Progenitor cell of endocrine pancreas (in vitro differentiated cells): ENCODE measurements around the gene SCAMP4. TPM values are rescaled to one million over a fixed set of nuclear protein-coding genes. Genes with fewer than 3 reads are reported as not detected.
A peak's percentile ranks its signal among the peaks of the same experiment; 100 is the strongest.

Experiments
- DNase-seq: peaks from one replicate; pipeline ENCODE4 v3.0.0; 2021; ENCODE audit warnings: low spot score; ENCODE audit not compliant: unreplicated experiment
- H3K27ac Mint-ChIP-seq: 2 replicates; pipeline ENCODE4 v1.8.0; 2021; ENCODE audit warnings: mild to moderate bottlenecking, moderate library complexity, mixed read lengths
- H3K27me3 Mint-ChIP-seq: 2 replicates; pipeline ENCODE4 v1.8.0; 2021; ENCODE audit warnings: mixed read lengths
- H3K36me3 Mint-ChIP-seq: 2 replicates; pipeline ENCODE4 v1.8.0; 2022; ENCODE audit warnings: mixed read lengths; ENCODE audit not compliant: insufficient read depth
- H3K4me1 Mint-ChIP-seq: 2 replicates; pipeline ENCODE4 v1.8.0; 2021; ENCODE audit warnings: low read depth, mixed read lengths
- H3K4me3 Mint-ChIP-seq: 2 replicates; pipeline ENCODE4 v1.8.0; 2021; ENCODE audit warnings: low read depth, mild to moderate bottlenecking, moderate library complexity, mixed read lengths
- H3K9me3 Mint-ChIP-seq: 2 replicates; pipeline ENCODE4 v1.8.0; 2021; ENCODE audit warnings: low read depth, mixed read lengths
- total RNA-seq: library from RNA; stranded (reverse); gene quantifications from 2 replicates; pipeline ENCODE4 v1.2.1, GENCODE V29; 2021
- TF ChIP-seq, protein P1 (sequence below): fragments of 200-600 bp; sonication (generic); IDR thresholded peaks from one replicate; pipeline ENCODE4 v1.5.0; 2021; ENCODE audit warnings: antibody characterized with exemption, mild to moderate bottlenecking; ENCODE audit not compliant: unreplicated experiment

Gene SCAMP4
- total RNA-seq, 1 donor from 2014 or later: 102 TPM

GRCh38 chr19:1902923-1903322 is 2.3 kb upstream of the SCAMP4 start:
- no peak overlapping the region for H3K4me3 Mint-ChIP-seq
- TF ChIP-seq, protein P1, sequence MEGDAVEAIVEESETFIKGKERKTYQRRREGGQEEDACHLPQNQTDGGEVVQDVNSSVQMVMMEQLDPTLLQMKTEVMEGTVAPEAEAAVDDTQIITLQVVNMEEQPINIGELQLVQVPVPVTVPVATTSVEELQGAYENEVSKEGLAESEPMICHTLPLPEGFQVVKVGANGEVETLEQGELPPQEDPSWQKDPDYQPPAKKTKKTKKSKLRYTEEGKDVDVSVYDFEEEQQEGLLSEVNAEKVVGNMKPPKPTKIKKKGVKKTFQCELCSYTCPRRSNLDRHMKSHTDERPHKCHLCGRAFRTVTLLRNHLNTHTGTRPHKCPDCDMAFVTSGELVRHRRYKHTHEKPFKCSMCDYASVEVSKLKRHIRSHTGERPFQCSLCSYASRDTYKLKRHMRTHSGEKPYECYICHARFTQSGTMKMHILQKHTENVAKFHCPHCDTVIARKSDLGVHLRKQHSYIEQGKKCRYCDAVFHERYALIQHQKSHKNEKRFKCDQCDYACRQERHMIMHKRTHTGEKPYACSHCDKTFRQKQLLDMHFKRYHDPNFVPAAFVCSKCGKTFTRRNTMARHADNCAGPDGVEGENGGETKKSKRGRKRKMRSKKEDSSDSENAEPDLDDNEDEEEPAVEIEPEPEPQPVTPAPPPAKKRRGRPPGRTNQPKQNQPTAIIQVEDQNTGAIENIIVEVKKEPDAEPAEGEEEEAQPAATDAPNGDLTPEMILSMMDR: no peak
- H3K36me3 Mint-ChIP-seq: no peaks in the 10 kb centered on the region
- H3K9me3 Mint-ChIP-seq: no peaks in the 10 kb centered on the region
- no peaks in the 10 kb centered on the region for H3K27me3 Mint-ChIP-seq
- peaks cover 10% of the 10 kb centered on the region for H3K4me1 Mint-ChIP-seq
- H3K27ac Mint-ChIP-seq: no peak overlapping the region
- DNase-seq: no peak

DNA sequence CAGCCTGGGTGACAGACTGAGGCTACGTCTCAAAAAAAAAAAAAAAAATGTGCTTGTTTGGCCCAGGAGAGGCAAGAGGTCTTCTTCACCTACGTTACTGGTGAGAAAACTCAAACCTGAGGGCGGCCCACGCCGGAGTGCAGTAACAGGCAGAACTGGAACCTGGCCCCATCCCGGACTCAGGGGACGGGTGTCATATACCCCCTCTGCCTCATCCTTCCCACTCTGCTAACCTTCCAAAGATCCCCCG is 414 bp upstream of the SCAMP4 start:
- Mint-ChIP-seq H3K36me3 (no peaks in the 10 kb centered on the region), H3K4me1 (peaks cover 10% of the 10 kb centered on the region), H3K27me3 (no peaks in the 10 kb centered on the region), H3K9me3 (no peaks in the 10 kb centered on the region), H3K27ac (peak overlapping the region; percentile 98), H3K4me3 (peak overlapping the region; percentile 78)
- no peak for DNase-seq
- TF ChIP-seq, protein P1: no peak

- no peaks in the 10 kb centered on the region for H3K27me3 Mint-ChIP-seq
- DNase-seq: no peak
- no peaks in the 10 kb centered on the region for H3K9me3 Mint-ChIP-seq
- TF ChIP-seq, protein P1: no peak
- H3K36me3 Mint-ChIP-seq: peaks cover 3% of the 10 kb centered on the region
- H3K4me1 Mint-ChIP-seq: peaks cover 10% of the 10 kb centered on the region
- H3K27ac Mint-ChIP-seq: peak overlapping the region; percentile 95
- peak overlapping the region; percentile 78 for H3K4me3 Mint-ChIP-seq
Measured at GRCh38 chr19:1905863-1906375, 720 bp downstream of the SCAMP4 start.

DNA sequence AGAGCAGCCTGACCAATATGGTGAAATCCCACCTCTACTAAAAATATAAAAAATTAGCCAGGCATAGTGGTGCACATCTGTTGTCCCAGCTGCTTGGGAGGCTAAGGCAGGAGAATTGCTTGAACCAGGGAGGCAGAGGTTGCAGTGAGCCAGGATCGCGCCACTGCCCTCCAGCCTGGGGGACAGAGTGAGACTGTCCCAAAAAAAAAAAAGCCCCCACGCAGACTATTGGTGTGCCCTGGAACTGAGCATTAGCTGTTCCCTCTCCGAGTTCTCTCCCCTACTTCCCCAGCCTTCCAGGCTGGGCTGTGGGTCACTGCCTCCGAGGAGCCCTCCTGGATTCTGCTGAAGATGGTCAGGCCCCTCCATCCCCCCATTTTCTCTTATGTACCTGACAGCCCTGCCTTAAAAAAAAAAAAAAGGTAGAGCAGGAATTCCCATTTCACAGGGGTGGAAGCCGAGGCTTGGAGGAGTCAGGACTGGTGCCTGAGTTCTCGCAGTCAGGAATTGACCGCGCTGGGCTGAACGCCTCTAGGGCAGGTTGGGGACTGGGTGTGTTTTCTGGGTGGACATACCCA is 1.9 kb downstream of the SCAMP4 start:
- Mint-ChIP-seq H3K27me3 (no peaks in the 10 kb centered on the region), H3K9me3 (no peaks in the 10 kb centered on the region), H3K4me3 (peak overlapping the region; percentile 24), H3K4me1 (peaks cover 10% of the 10 kb centered on the region), H3K27ac (peak overlapping the region; percentile 56), H3K36me3 (peaks cover 3% of the 10 kb centered on the region)
- TF ChIP-seq, protein P1: no peak
- no peak for DNase-seq

GRCh38 chr19:1907563-1908363 is 2.6 kb downstream of the SCAMP4 start:
- no peak overlapping the region for H3K27ac Mint-ChIP-seq
- no peaks in the 10 kb centered on the region for H3K9me3 Mint-ChIP-seq
- no peak for DNase-seq
- TF ChIP-seq, protein P1: no peak
- no peaks in the 10 kb centered on the region for H3K27me3 Mint-ChIP-seq
- peaks cover 4% of the 10 kb centered on the region for H3K36me3 Mint-ChIP-seq
- peak overlapping the region; percentile 7 for H3K4me3 Mint-ChIP-seq
- peaks cover 10% of the 10 kb centered on the region for H3K4me1 Mint-ChIP-seq
